ENCODE results near the gene TSPAN18. TPM values are rescaled to one million over a fixed set of nuclear protein-coding genes. Genes with fewer than 3 reads are reported as not detected.

TSPAN18 gene
- total RNA-seq, 1 experiment from 2014 or later = 21.3 TPM

DNA sequence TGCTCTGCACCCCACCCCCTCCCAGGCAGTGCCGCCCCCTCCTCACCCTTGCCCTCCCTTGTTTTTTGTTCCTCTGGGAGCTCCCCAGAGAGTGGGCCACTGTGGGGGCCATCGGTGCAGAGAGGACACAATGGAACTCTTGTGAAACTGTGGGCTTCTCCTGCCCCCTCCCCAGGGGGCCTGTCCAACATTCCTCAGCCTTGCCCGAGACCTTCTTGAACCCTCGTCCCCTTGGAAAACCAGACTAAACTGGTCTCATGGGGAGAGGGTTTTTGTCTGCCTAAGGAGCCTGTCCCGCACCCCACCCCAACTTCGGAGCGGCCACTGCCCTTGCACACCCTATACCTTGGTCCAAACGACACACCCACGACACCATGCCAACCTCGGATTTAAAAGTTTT, 72.2 kb downstream of the TSPAN18 start:
- intact Hi-C loops (cut with micrococcal nuclease; ENCODE audit: unreplicated experiment) (no loop called here), in situ Hi-C loops (cut with HindIII; ENCODE audit: low pct_unique_long_range_greater_than_20kb, low sequenced_read_pairs) (no loop called here)
- H3K36me3 ChIP-seq (ENCODE audit: control insufficient read depth, insufficient read depth, low read length) = no peaks in the 10 kb centered on the region
- ATAC-seq (no peak), DNase-seq (ENCODE audit: low read depth, low spot score) (no peak)
- ChIA-PET CTCF (interaction anchor here (0.6 kb wide), 1 partner anchor 15 kb away, joined by 5 read pairs; no protein-coding TSS in a partner anchor), POLR2A (no interaction called here)
- no peaks in the 10 kb centered on the region for H3K27me3 ChIP-seq (ENCODE audit: control insufficient read depth, insufficient read depth, low read length)
- no peak overlapping the region for H3K27ac ChIP-seq (ENCODE audit: low read length)
- no peak for TF ChIP-seq SIN3A (IDR thresholded peaks at IDR 0.05; ENCODE audit: borderline replicate concordance, insufficient read depth, low read depth, low read length)
- TF ChIP-seq TCF7L2 (IDR thresholded peaks at IDR 0.05; ENCODE audit: low read depth, low read length) = no peak
- TF ChIP-seq REST (IDR thresholded peaks at IDR 0.05; ENCODE audit: insufficient read depth in 1 of 2, low read depth in 2 of 2, low read length in 1 of 2) = no peak
- TF ChIP-seq, protein P1, sequence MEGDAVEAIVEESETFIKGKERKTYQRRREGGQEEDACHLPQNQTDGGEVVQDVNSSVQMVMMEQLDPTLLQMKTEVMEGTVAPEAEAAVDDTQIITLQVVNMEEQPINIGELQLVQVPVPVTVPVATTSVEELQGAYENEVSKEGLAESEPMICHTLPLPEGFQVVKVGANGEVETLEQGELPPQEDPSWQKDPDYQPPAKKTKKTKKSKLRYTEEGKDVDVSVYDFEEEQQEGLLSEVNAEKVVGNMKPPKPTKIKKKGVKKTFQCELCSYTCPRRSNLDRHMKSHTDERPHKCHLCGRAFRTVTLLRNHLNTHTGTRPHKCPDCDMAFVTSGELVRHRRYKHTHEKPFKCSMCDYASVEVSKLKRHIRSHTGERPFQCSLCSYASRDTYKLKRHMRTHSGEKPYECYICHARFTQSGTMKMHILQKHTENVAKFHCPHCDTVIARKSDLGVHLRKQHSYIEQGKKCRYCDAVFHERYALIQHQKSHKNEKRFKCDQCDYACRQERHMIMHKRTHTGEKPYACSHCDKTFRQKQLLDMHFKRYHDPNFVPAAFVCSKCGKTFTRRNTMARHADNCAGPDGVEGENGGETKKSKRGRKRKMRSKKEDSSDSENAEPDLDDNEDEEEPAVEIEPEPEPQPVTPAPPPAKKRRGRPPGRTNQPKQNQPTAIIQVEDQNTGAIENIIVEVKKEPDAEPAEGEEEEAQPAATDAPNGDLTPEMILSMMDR (IDR thresholded peaks at IDR 0.05) = no peak
- no peak for TF ChIP-seq POLR2AphosphoS5 (IDR thresholded peaks at IDR 0.05; ENCODE audit: low read depth, low read length)
- H3K9me3 ChIP-seq (ENCODE audit: control insufficient read depth, insufficient read depth, low read depth, low read length) = no peaks in the 10 kb centered on the region
- H3K4me3 ChIP-seq (ENCODE audit: low read depth in 2 of 2, low read length in 2 of 2) = no peak overlapping the region
- no peaks in the 10 kb centered on the region for H3K4me1 ChIP-seq (ENCODE audit: control insufficient read depth, insufficient read depth, low read length)
- no TSS peak for BruUV-seq (replicated peaks)

DNA sequence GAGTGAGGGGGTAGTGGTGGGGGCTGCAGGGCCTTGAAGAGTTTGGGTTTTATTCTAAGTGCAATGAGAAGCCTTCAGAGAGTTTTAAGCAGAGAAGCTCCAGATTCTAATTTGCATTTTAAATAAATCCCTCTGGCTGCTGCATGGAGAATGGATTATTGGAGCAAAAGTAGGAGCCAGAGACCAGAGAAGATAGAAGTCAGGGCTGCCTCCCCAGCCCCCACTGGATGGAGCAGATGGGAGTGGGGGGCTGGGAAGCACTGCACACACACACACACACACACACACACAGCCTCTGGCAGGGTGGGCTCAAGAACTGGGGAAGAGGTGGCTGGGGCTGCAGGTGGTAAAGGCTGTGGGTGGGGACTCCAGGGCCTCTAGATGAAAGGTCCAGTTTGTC, 75.6 kb downstream of the TSPAN18 start:
- no peak overlapping the region for H3K4me3 ChIP-seq (ENCODE audit: low read depth in 2 of 2, low read length in 2 of 2)
- ChIA-PET POLR2A (no interaction called here), CTCF (no interaction called here)
- TF ChIP-seq POLR2AphosphoS5 (IDR thresholded peaks at IDR 0.05; ENCODE audit: low read depth, low read length) (no peak), SIN3A (IDR thresholded peaks at IDR 0.05; ENCODE audit: borderline replicate concordance, insufficient read depth, low read depth, low read length) (no peak), TCF7L2 (IDR thresholded peaks at IDR 0.05; ENCODE audit: low read depth, low read length) (no peak), REST (IDR thresholded peaks at IDR 0.05; ENCODE audit: insufficient read depth in 1 of 2, low read depth in 2 of 2, low read length in 1 of 2) (no peak)
- TF ChIP-seq, protein P1 (IDR thresholded peaks at IDR 0.05) = no peak
- H3K4me1 ChIP-seq (ENCODE audit: control insufficient read depth, insufficient read depth, low read length) = no peaks in the 10 kb centered on the region
- no peaks in the 10 kb centered on the region for H3K9me3 ChIP-seq (ENCODE audit: control insufficient read depth, insufficient read depth, low read depth, low read length)
- no peaks in the 10 kb centered on the region for H3K27me3 ChIP-seq (ENCODE audit: control insufficient read depth, insufficient read depth, low read length)
- intact Hi-C loops (cut with micrococcal nuclease; ENCODE audit: unreplicated experiment) = no loop called here
- DNase-seq (ENCODE audit: low read depth, low spot score) (no peak), ATAC-seq (no peak)
- no peak overlapping the region for H3K27ac ChIP-seq (ENCODE audit: low read length)
- H3K36me3 ChIP-seq (ENCODE audit: control insufficient read depth, insufficient read depth, low read length) = no peaks in the 10 kb centered on the region
- no TSS peak for BruUV-seq (replicated peaks)
- in situ Hi-C loops (cut with HindIII; ENCODE audit: low pct_unique_long_range_greater_than_20kb, low sequenced_read_pairs) = no loop called here

Measured in Panc1 (cell line).